ENCODE results near the gene CD3D. TPM values are rescaled to one million over a fixed set of nuclear protein-coding genes. Genes with fewer than 3 reads are reported as not detected.

The CD3D gene
- total RNA-seq, 2 experiments from 2014 or later, result 259 to 285 TPM

DNA sequence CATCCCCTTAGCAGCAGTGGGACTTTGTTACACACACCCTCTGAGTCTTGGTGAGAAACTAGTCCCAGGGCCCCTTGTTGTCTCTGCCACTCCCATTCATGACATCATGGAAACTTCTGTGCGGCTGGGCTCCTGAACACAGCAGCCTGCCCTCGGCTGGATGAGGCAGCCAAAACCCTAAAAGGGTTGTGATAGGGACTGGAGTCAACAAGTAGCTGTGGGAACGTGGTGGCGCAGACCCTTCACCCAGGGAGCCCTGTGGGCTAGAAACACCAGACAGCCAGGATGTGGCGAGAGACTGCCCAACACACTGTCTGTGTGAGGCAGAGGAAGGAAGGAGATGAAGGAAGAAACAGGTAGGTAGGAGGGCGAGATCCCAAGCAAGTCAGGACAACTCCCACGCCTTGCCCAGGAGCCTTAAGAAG, 3.9 kb downstream of the CD3D start:
- intact Hi-C loops (cut with micrococcal nuclease), result loop anchor here (1.0 kb wide), 1 partner anchor 106 kb away; no protein-coding TSS in a partner anchor
- peaks cover 43% of the 10 kb centered on the region for H3K4me1 Mint-ChIP-seq (ENCODE audit: low read depth)
- peak overlapping the region; percentile 100 for H3K27ac Mint-ChIP-seq
- peak; percentile 97 for DNase-seq
- H3K9me3 Mint-ChIP-seq, result no peaks in the 10 kb centered on the region
- peaks cover 50% of the 10 kb centered on the region for H3K36me3 Mint-ChIP-seq (ENCODE audit: low read depth)
- no peaks in the 10 kb centered on the region for H3K27me3 Mint-ChIP-seq (ENCODE audit: low read depth)
- H3K4me3 Mint-ChIP-seq, result peak overlapping the region; percentile 81
- CTCF ChIA-PET, result interaction anchor here (0.8 to 9.3 kb wide), 6 partner anchors 9 to 43 kb away, joined by 4 to 110 read pairs (median 5); partner anchors contain the start of gene CD3E

DNA sequence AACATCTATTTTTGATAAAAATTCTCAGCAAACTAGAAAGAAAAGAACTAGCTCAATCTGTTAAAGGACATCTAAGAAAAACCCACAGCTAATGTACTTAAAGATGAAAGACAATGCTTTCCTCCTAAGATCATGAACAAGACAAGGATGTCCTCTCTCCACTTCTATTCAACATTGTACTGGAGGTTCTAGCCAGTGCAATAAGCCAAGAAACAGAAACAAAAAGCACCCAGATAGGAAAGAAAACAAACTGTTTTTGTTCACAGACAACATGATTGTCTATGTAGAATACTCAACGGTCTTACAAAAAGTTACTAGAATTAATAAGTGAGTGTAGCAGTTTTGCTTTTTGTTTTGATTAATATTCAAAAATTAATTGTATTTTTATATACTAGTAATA, 7.8 kb downstream of the CD3D start:
- peaks cover 44% of the 10 kb centered on the region for H3K4me1 Mint-ChIP-seq (ENCODE audit: low read depth)
- intact Hi-C loops (cut with micrococcal nuclease), result no loop called here

DNA sequence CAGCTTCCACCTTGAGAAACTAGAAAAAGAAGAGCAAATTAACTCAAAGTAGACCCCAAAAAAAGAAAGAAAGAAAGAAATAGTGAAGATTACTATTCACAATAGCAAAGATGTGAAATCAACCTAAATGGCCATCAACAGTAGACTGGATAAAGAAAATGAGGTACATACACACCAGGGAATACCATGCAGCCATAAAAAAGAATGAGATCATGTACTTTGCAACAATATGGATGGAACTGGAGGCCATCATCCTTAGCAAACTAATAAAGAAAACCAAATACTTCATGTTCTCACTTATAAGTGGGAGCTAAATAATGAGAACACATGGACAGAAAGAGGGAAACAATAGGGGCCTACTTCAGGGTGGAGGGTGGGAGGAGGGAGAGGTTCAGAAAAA, 13.8 kb downstream of the CD3D start:
- no peaks in the 10 kb centered on the region for H3K27me3 Mint-ChIP-seq (ENCODE audit: low read depth)
- CTCF ChIA-PET, result interaction anchor here (0.7 kb wide), 1 partner anchor 304 kb away, joined by 3 read pairs; no protein-coding TSS in a partner anchor
- intact Hi-C loops (cut with micrococcal nuclease), result no loop called here
- H3K9me3 Mint-ChIP-seq, result peaks cover 1% of the 10 kb centered on the region
- H3K4me1 Mint-ChIP-seq (ENCODE audit: low read depth), result peaks cover 20% of the 10 kb centered on the region
- no peak overlapping the region for H3K4me3 Mint-ChIP-seq
- no peak overlapping the region for H3K27ac Mint-ChIP-seq
- DNase-seq, result no peak
- peaks cover 4% of the 10 kb centered on the region for H3K36me3 Mint-ChIP-seq (ENCODE audit: low read depth)

More for the DNA sequence above, 7.8 kb downstream of the CD3D start:
- DNase-seq, result no peak
- Mint-ChIP-seq H3K27me3 (ENCODE audit: low read depth) (no peaks in the 10 kb centered on the region), H3K27ac (peak overlapping the region; percentile 91), H3K9me3 (peaks cover 1% of the 10 kb centered on the region), H3K36me3 (ENCODE audit: low read depth) (peaks cover 32% of the 10 kb centered on the region), H3K4me3 (peak overlapping the region; percentile 53)
- CTCF ChIA-PET, result interaction anchor here (0.6 to 1.1 kb wide), 3 partner anchors 11 to 36 kb away, joined by 3 to 5 read pairs (median 4); no protein-coding TSS in a partner anchor

DNA sequence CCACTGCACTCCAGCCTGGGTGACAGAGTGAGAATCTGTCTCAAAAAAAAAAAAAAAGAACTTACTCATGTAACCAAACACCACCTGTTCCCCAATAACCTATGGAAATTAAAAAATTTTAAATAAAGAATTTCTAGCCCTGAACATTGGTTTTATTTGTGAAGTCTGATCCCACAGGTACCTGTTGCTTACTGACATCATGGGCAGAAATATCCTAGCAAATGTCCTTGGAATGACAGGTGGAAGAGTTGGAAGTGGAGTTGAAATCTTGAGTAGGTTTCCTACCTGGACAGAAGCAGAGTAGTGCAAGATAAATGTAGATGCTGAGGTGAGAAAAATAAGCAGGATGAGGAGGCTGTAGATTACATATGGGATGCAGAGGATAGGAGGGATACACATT, 17.2 kb downstream of the CD3D start:
- CTCF ChIA-PET, result no interaction called here
- no peaks in the 10 kb centered on the region for H3K36me3 Mint-ChIP-seq (ENCODE audit: low read depth)
- no peaks in the 10 kb centered on the region for H3K27me3 Mint-ChIP-seq (ENCODE audit: low read depth)
- H3K4me3 Mint-ChIP-seq, result no peak overlapping the region
- H3K27ac Mint-ChIP-seq, result no peak overlapping the region
- intact Hi-C loops (cut with micrococcal nuclease), result no loop called here
- peaks cover 29% of the 10 kb centered on the region for H3K4me1 Mint-ChIP-seq (ENCODE audit: low read depth)
- no peaks in the 10 kb centered on the region for H3K9me3 Mint-ChIP-seq
- DNase-seq, result no peak

DNA sequence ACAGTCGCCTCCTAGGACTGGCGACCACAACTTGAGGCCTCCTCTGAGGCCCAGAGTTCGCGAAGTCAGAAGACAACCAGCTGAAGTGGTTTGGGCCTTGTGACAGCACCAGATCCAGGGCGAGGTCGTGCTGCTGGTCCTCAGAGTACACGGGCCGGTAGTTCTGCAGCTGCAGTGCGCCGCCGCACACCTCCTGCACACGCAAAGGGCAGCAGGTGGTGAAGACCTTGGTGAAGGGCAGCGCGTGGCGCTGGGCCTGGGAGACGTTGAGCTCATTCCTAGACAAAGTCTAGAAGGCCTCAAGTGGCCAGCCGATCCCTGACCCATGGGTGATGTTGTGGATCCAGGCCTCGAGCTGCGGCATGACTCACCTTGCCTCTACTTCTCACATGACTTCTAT, 19.8 kb downstream of the CD3D start:
- no peak for DNase-seq
- intact Hi-C loops (cut with micrococcal nuclease), result no loop called here
- Mint-ChIP-seq H3K27ac (no peak overlapping the region), H3K9me3 (no peaks in the 10 kb centered on the region), H3K4me1 (ENCODE audit: low read depth) (peaks cover 45% of the 10 kb centered on the region), H3K27me3 (ENCODE audit: low read depth) (no peaks in the 10 kb centered on the region), H3K4me3 (no peak overlapping the region), H3K36me3 (ENCODE audit: low read depth) (no peaks in the 10 kb centered on the region)
- CTCF ChIA-PET, result interaction anchor here (1.1 to 2.2 kb wide), 5 partner anchors 10 to 30 kb away, joined by 3 to 5 read pairs (median 4); no protein-coding TSS in a partner anchor

DNA sequence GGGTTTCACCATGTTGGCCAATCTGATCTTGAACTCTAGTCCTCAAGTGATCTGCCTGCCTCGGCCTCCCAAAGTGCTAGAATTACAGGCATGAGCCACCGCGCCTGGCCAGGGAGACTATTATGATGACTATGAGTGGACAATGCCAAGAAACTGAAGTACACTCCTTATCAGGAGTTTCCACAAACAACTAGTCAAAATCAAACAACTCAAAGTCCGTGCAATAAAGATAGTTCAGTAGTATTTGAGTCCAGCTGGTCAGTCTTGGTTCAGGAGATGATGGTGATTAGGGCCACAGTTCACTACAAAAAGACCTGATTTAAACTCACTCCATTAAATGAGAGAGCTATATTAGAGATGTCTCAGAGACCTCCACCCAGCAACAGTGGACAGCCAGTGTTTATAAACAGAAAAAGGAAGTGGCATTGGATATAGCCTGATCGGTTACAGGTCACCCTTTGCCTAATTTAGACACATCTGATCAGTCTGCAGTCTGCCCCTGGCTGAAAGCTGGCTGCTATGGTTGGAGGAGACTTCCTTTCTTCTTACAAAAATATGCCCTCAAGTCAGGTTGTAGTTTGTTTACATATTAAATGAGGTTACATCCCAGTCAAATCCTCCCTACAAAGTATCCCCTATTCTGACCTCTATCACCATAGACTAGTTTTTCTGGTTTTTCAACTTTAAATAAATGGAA, 21.0 kb downstream of the CD3D start:
- peaks cover 54% of the 10 kb centered on the region for H3K4me1 Mint-ChIP-seq (ENCODE audit: low read depth)
- H3K27me3 Mint-ChIP-seq (ENCODE audit: low read depth), result no peaks in the 10 kb centered on the region
- no peak overlapping the region for H3K27ac Mint-ChIP-seq
- CTCF ChIA-PET, result interaction anchor here (0.8 kb wide), 1 partner anchor 123 kb away, joined by 3 read pairs; no protein-coding TSS in a partner anchor
- H3K36me3 Mint-ChIP-seq (ENCODE audit: low read depth), result peaks cover 7% of the 10 kb centered on the region
- no peak for DNase-seq
- intact Hi-C loops (cut with micrococcal nuclease), result no loop called here
- H3K9me3 Mint-ChIP-seq, result no peaks in the 10 kb centered on the region
- H3K4me3 Mint-ChIP-seq, result no peak overlapping the region

DNA sequence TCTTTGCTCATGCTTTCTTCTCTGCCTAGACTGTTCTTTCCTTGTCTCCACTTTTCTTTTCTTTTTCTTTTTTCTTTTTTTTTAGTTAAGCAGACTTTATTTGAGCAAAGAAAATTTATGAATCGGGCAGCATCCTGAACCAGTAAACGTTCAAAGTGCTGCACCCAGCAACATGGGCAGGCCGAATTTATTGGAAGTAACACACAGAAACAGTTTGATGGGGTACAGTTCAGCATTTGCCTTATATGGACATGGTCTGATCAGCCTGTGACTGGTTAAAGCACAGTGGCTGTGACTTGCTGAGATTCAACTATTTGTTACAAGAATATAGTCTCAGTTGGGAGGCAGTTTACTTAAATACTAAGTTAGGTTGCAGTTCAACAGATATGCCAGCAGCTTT, 22.0 kb downstream of the CD3D start:
- Mint-ChIP-seq H3K27ac (no peak overlapping the region), H3K4me3 (no peak overlapping the region), H3K9me3 (no peaks in the 10 kb centered on the region), H3K4me1 (ENCODE audit: low read depth) (peaks cover 65% of the 10 kb centered on the region), H3K36me3 (ENCODE audit: low read depth) (peaks cover 12% of the 10 kb centered on the region), H3K27me3 (ENCODE audit: low read depth) (no peaks in the 10 kb centered on the region)
- CTCF ChIA-PET, result no interaction called here
- intact Hi-C loops (cut with micrococcal nuclease), result no loop called here
- DNase-seq, result no peak

DNA sequence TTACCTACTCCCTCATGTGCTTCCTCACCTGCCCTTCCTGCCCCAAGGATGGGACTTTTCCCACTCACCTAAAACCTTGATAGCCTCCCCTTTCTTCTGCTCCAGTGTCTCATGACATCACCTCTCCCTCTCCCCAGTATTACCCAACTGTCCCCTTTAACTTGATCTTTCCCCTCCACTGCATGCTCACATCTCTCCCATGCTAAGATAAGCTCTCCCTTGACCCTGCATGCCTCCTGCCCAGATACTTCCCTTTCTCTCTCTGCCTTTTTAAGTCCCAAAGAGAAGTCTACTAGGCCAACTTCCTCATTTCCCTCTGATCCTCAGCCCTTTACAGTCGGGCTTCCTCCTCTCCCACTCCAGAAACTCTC, 23.2 kb downstream of the CD3D start:
- peaks cover 21% of the 10 kb centered on the region for H3K36me3 Mint-ChIP-seq (ENCODE audit: low read depth)
- peaks cover 75% of the 10 kb centered on the region for H3K4me1 Mint-ChIP-seq (ENCODE audit: low read depth)
- no peak overlapping the region for H3K4me3 Mint-ChIP-seq
- no peaks in the 10 kb centered on the region for H3K9me3 Mint-ChIP-seq
- CTCF ChIA-PET, result interaction anchor here (0.6 kb wide), 1 partner anchor 15 kb away, joined by 3 read pairs; no protein-coding TSS in a partner anchor
- no peak for DNase-seq
- no peaks in the 10 kb centered on the region for H3K27me3 Mint-ChIP-seq (ENCODE audit: low read depth)
- H3K27ac Mint-ChIP-seq, result no peak overlapping the region
- intact Hi-C loops (cut with micrococcal nuclease), result no loop called here

DNA sequence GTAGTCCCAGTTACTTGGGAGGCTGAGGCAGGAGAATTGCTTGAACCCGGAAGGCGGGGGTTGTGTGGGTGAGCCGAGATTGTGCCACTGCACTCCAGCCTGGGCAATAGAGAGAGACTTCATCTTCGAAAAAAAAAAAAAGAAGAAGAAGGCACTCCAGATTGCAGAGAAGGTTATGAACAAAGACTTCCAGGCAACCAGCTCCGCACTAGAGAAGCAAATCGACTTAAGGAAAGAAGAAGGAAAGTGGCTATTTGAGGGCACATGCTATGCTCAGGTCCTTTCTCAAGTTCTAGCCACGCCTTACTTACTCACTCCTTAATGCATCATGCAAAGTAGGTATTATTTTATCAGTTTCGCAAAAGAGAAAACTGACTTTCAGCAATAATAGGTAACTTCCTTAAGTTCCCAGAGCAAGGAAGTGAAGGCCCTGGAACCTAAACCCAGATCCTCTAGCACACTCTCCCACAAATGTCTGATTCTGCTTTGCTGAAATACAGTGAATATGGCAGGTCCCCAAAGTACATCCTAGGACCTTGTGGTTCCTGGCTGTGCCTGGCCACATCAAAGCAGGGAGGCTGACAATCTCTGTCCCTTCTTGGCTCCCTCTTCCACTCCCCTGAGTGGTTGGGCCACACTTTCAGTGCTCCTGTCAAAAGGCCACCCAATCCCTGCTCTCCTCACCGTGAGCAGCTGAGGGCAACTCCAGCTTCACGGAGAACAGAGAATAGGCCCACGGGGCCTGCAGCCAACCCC, 23.7 kb downstream of the CD3D start:
- Mint-ChIP-seq H3K27me3 (ENCODE audit: low read depth) (no peaks in the 10 kb centered on the region), H3K4me1 (ENCODE audit: low read depth) (peaks cover 80% of the 10 kb centered on the region), H3K9me3 (no peaks in the 10 kb centered on the region), H3K4me3 (no peak overlapping the region), H3K36me3 (ENCODE audit: low read depth) (peaks cover 27% of the 10 kb centered on the region), H3K27ac (no peak overlapping the region)
- CTCF ChIA-PET, result interaction anchor here (0.8 to 1.0 kb wide), 2 partner anchors 8 to 189 kb away, joined by 5 to 9 read pairs; no protein-coding TSS in a partner anchor
- intact Hi-C loops (cut with micrococcal nuclease), result no loop called here
- no peak for DNase-seq

DNA sequence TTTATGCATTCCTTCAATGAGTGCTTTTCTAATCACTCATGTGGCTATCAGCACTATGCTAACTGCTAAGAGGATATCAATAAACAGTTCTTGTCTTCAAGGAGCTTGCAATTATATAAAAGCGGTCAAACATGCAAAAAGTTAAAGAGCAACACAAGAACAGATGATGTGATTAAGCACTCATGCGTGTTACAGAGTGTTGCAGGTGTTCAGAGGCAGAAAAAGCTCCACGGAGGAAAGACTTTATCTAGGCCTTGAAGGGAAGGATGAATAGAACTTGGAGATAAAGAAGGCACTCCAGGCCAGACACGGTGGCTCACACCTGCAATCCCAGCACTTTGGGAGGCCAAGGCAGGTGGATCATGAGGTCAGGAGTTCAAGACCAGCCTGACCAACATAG, 24.4 kb downstream of the CD3D start:
- CTCF ChIA-PET, result interaction anchor here (0.8 to 1.0 kb wide), 2 partner anchors 9 to 189 kb away, joined by 5 to 9 read pairs; no protein-coding TSS in a partner anchor

DNA sequence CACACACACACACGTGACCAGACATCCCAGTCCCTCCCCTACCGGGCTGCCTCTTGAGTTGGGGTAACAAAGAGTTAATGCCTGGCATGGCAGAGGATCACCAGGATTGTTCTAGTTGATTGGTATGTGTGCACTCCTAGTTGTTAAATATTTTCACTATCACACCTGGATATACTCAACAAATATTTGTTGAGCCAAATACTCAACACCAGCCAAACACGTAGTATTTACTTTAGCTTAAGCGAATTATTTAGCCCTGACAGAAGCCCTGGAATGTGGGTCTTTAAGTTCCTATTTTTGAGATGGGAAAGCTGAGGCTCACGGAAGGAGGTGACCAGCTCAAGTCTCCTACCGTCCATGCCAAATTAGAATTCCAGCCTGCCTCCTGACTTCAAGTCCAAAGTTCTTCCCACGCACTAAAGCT, 27.5 kb downstream of the CD3D start:
- Mint-ChIP-seq H3K27me3 (ENCODE audit: low read depth) (no peaks in the 10 kb centered on the region), H3K4me1 (ENCODE audit: low read depth) (peaks cover 89% of the 10 kb centered on the region), H3K9me3 (no peaks in the 10 kb centered on the region), H3K36me3 (ENCODE audit: low read depth) (peaks cover 52% of the 10 kb centered on the region), H3K27ac (peak overlapping the region; percentile 91), H3K4me3 (no peak overlapping the region)
- CTCF ChIA-PET, result interaction anchor here (1.0 to 1.4 kb wide), 2 partner anchors 32 to 116 kb away, joined by 4 read pairs; no protein-coding TSS in a partner anchor
- DNase-seq, result no peak
- intact Hi-C loops (cut with micrococcal nuclease), result no loop called here

More for the DNA sequence above, 24.4 kb downstream of the CD3D start:
- intact Hi-C loops (cut with micrococcal nuclease), result no loop called here
- peaks cover 81% of the 10 kb centered on the region for H3K4me1 Mint-ChIP-seq (ENCODE audit: low read depth)
- no peak overlapping the region for H3K27ac Mint-ChIP-seq
- H3K27me3 Mint-ChIP-seq (ENCODE audit: low read depth), result no peaks in the 10 kb centered on the region
- no peak for DNase-seq
- H3K36me3 Mint-ChIP-seq (ENCODE audit: low read depth), result peaks cover 29% of the 10 kb centered on the region
- no peak overlapping the region for H3K4me3 Mint-ChIP-seq
- H3K9me3 Mint-ChIP-seq, result no peaks in the 10 kb centered on the region

DNA sequence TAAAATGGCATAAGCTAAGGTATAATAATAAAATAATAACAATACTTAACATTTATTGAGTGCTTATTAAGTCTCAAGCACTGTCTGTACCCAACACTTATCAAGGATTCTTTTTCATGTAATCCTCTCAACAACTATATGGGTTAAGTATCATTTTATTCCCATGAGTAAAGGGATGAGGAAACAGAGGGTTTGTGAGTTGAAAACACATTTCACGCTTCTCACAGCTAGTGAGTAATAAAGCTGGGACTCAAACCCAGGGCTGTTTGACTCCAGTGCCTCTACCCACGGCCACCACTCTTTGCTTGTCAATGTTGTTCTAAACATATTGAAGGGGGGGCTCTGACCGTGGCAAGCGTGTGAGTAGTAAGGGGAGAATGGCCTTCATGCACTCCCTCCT, 29.3 kb downstream of the CD3D start:
- intact Hi-C loops (cut with micrococcal nuclease), result no loop called here
- no peaks in the 10 kb centered on the region for H3K9me3 Mint-ChIP-seq
- peaks cover 87% of the 10 kb centered on the region for H3K4me1 Mint-ChIP-seq (ENCODE audit: low read depth)
- H3K36me3 Mint-ChIP-seq (ENCODE audit: low read depth), result peaks cover 69% of the 10 kb centered on the region
- H3K4me3 Mint-ChIP-seq, result no peak overlapping the region
- CTCF ChIA-PET, result interaction anchor here (0.6 to 2.2 kb wide), 3 partner anchors 10 to 115 kb away, joined by 3 to 16 read pairs (median 5); no protein-coding TSS in a partner anchor
- H3K27ac Mint-ChIP-seq, result no peak overlapping the region
- no peaks in the 10 kb centered on the region for H3K27me3 Mint-ChIP-seq (ENCODE audit: low read depth)
- DNase-seq, result no peak

Data from activated naive CD4-positive, alpha-beta T cell treated with anti-CD3 and anti-CD28 coated beads for 36 hours (primary cell).